Neural progenitor cell (in vitro differentiated cells): ENCODE measurements around the gene DCTN3. TPM values are rescaled to one million over a fixed set of nuclear protein-coding genes. Genes with fewer than 3 reads are reported as not detected.

ENCODE experiments used
- DNase-seq: peaks from one replicate; pipeline ENCODE4 v3.0.0-alpha.2; 2016; ENCODE audit warnings: low spot score
- H2AFZ ChIP-seq: fragments of 200-600 bp; sonication (generic); replicated peaks from 2 replicates; pipeline ENCODE4 v1.6.1; 2016; ENCODE audit warnings: antibody characterized with exemption
- H3F3A ChIP-seq: fragments of 200-600 bp; sonication (generic); 2 replicates; pipeline ENCODE4 v1.6.1; 2016; ENCODE audit warnings: antibody characterized with exemption, low read depth
- H3K27ac ChIP-seq: fragments of 200-600 bp; sonication (generic); 2 replicates; pipeline ENCODE4 v1.5.1; 2016; ENCODE audit warnings: mild to moderate bottlenecking
- H3K27me3 ChIP-seq: fragments of 200-600 bp; sonication (generic); 2 replicates; pipeline ENCODE4 v1.6.1; 2016; ENCODE audit warnings: mild to moderate bottlenecking, moderate library complexity
- H3K36me3 ChIP-seq: fragments of 200-600 bp; sonication (generic); 2 replicates; pipeline ENCODE4 v1.5.1; 2016
- H3K4me1 ChIP-seq: fragments of 200-600 bp; sonication (generic); 2 replicates; pipeline ENCODE4 v1.6.1; 2016; ENCODE audit warnings: mixed run types
- H3K4me2 ChIP-seq: fragments of 200-600 bp; sonication (generic); 2 replicates; pipeline ENCODE4 v1.6.1; 2016
- H3K4me3 ChIP-seq: fragments of 200-600 bp; sonication (generic); 2 replicates; pipeline ENCODE4 v1.5.1; 2016
- H3K79me2 ChIP-seq: fragments of 200-600 bp; sonication (generic); 2 replicates; pipeline ENCODE4 v1.6.1; 2016; ENCODE audit warnings: low read depth
- H3K9ac ChIP-seq: fragments of 200-600 bp; sonication (generic); 2 replicates; pipeline ENCODE4 v1.6.1; 2016
- H3K9me3 ChIP-seq: fragments of 200-600 bp; sonication (generic); 2 replicates; pipeline ENCODE4 v1.5.1; 2016; ENCODE audit warnings: low read depth
- H4K20me1 ChIP-seq: fragments of 200-600 bp; sonication (generic); 2 replicates; pipeline ENCODE4 v1.6.1; 2016; ENCODE audit warnings: low read depth
- H3K27ac Mint-ChIP-seq: 3 replicates; pipeline ENCODE4 v1.8.0; 2021; ENCODE audit warnings: mixed read lengths
- H3K27me3 Mint-ChIP-seq: 2 replicates; pipeline ENCODE4 v1.8.0; 2022; ENCODE audit warnings: low read depth, mild to moderate bottlenecking, inconsistent platforms, moderate library complexity, mixed read lengths; ENCODE audit not compliant: insufficient read depth
- H3K36me3 Mint-ChIP-seq: 3 replicates; pipeline ENCODE4 v1.8.0; 2021; ENCODE audit warnings: mixed read lengths
- H3K4me1 Mint-ChIP-seq: 3 replicates; pipeline ENCODE4 v1.8.0; 2021; ENCODE audit warnings: mixed read lengths
- H3K4me3 Mint-ChIP-seq: 3 replicates; pipeline ENCODE4 v1.8.0; 2021; ENCODE audit warnings: mild to moderate bottlenecking, moderate library complexity, mixed read lengths
- H3K9me3 Mint-ChIP-seq: 3 replicates; pipeline ENCODE4 v1.8.0; 2020; ENCODE audit warnings: mixed read lengths
- EZH2 ChIP-seq: fragments of 200-600 bp; sonication (generic); IDR thresholded peaks from 2 replicates; pipeline ENCODE4 v1.6.1; 2017; ENCODE audit warnings: antibody characterized with exemption, mild to moderate bottlenecking, moderate library complexity
- EZH2phosphoT487 ChIP-seq: fragments of 200-600 bp; sonication (generic); IDR thresholded peaks from 2 replicates; pipeline ENCODE4 v1.6.1; 2017; ENCODE audit warnings: antibody characterized with exemption
- total RNA-seq: library from RNA; depleted of rRNA; stranded (reverse); fragments of >200 nt; gene quantifications from 2 replicates; pipeline ENCODE4 v1.2.3, GENCODE V29; 2015; ENCODE audit warnings: low replicate concordance
- TF ChIP-seq, protein P1 (sequence below): fragments of 200-600 bp; sonication (generic); IDR thresholded peaks from 2 replicates; pipeline ENCODE4 v1.5.1; 2017; ENCODE audit warnings: antibody characterized with exemption, mild to moderate bottlenecking

Gene DCTN3
- total RNA-seq, 1 donor from 2014 or later: 45.6 TPM

DNA sequence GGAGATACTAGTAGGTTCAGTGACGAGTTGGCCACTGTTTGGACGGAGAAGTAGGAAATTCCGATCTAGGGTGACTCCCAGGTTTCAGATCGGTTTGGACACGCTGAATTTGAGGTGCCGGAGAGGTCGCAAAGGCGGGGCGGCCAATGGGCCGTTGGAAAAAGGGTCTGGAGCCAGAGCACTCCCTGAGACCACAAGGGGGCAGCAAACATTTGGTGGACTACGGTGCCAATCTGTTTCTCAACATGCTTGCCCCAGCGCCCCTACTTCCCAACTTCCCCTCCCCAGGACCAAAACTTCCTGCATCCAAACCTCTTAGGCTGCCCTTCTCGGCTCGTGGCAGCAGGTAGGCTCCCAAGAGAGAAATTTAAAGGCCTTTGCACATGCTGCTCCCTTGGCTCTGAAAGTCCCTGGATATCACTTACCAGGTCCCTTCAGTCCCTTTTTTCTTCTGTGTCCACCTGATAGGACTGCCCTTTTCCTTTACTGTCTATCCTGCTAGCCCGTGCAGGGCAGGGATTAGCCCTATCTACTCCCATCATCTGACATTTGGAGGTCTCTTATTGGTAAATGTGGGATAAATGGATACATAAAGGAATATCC is 7.4 kb downstream of the DCTN3 start:
- Histone ChIP-seq H3K4me3 (peak overlapping the region; percentile 66), H3K9ac (no peak overlapping the region), H3K27me3 (no peaks in the 10 kb centered on the region), H3K27ac (no peak overlapping the region), H2AFZ (no peak overlapping the region), H3K4me2 (peak overlapping the region; percentile 86), H3F3A (peaks cover 14% of the 10 kb centered on the region), H3K9me3 (no peaks in the 10 kb centered on the region), H4K20me1 (no peaks in the 10 kb centered on the region), H3K4me1 (peaks cover 8% of the 10 kb centered on the region), H3K36me3 (no peaks in the 10 kb centered on the region), H3K79me2 (peaks cover 13% of the 10 kb centered on the region)
- TF ChIP-seq EZH2 (no peak), EZH2phosphoT487 (no peak)
- TF ChIP-seq, protein P1, sequence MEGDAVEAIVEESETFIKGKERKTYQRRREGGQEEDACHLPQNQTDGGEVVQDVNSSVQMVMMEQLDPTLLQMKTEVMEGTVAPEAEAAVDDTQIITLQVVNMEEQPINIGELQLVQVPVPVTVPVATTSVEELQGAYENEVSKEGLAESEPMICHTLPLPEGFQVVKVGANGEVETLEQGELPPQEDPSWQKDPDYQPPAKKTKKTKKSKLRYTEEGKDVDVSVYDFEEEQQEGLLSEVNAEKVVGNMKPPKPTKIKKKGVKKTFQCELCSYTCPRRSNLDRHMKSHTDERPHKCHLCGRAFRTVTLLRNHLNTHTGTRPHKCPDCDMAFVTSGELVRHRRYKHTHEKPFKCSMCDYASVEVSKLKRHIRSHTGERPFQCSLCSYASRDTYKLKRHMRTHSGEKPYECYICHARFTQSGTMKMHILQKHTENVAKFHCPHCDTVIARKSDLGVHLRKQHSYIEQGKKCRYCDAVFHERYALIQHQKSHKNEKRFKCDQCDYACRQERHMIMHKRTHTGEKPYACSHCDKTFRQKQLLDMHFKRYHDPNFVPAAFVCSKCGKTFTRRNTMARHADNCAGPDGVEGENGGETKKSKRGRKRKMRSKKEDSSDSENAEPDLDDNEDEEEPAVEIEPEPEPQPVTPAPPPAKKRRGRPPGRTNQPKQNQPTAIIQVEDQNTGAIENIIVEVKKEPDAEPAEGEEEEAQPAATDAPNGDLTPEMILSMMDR: peak; percentile 89
- Mint-ChIP-seq H3K9me3 (no peaks in the 10 kb centered on the region), H3K27ac (peak overlapping the region; percentile 86), H3K27me3 (peaks cover 14% of the 10 kb centered on the region), H3K4me3 (peak overlapping the region; percentile 90), H3K36me3 (peaks cover 7% of the 10 kb centered on the region), H3K4me1 (peaks cover 24% of the 10 kb centered on the region)
- DNase-seq: peak; percentile 94

DNA sequence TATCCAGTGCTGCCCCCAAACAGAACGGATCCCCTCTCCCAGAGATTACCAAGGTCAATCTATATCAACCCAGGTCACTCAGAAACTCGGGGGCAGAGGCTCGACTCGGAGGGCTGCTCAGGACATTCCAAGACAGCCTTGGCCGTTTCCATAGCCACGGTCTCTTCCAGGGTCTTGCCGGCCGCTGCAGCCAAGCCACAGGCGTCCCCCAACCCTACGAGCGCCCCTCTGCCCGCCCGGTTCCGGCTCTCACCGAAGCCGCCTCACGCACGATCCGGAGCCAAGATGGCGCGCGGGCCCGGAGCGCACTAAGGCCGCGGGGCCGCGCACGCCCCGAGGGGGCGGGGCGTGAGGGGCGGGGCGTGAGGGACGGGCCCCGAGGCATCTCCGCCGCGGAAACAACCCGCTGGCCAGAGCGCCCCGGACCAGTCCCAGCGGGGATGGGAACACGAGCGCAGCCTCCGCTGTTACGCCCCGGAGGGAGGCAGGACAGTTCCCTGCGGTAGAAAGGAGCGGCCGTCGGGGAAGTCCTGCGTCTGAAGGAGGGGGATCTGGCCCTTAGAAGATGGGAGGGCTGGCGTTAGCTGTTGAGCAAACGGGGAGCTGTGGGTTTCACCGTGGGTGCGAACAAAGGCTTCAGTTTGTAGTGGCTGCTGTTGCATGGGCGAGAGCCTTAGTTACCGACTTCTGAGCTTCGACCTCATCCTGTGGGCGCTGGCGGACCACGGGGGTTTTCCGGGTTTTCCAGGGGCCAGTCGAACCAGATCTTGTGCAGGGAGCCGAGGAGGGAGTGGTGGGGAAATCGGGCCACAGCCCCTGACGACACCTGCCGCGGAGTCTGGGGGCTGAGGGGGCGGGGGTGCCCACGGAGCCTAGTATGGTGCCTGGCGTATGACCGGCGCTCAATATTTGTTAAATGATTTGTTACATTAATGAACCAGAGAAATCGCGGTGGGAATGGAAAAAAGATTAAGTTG is 8.2 kb downstream of the DCTN3 start, which contains the start of gene RPP25L:
Gene RPP25L, minus strand, starts transcription at position 287 of the 977 bp plus-strand sequence. CDS start 801 bp downstream, outside the sequence.
- H3K4me1 ChIP-seq: peaks cover 8% of the 10 kb centered on the region
- H3K36me3 ChIP-seq: no peaks in the 10 kb centered on the region
- peak; percentile 95 for DNase-seq
- H3K4me3 ChIP-seq: peak within 1 kb of the TSS; percentile 66
- Mint-ChIP-seq H3K27me3 (peaks cover 14% of the 10 kb centered on the region), H3K36me3 (peaks cover 7% of the 10 kb centered on the region), H3K9me3 (no peaks in the 10 kb centered on the region), H3K4me1 (peaks cover 24% of the 10 kb centered on the region), H3K4me3 (peak within 1 kb of the TSS; percentile 90), H3K27ac (peak within 1 kb of the TSS; percentile 96)
- H3K79me2 ChIP-seq: peaks cover 13% of the 10 kb centered on the region
- peak within 1 kb of the TSS; percentile 46 for H3K9ac ChIP-seq
- no peaks in the 10 kb centered on the region for H3K9me3 ChIP-seq
- peak within 1 kb of the TSS; percentile 86 for H3K4me2 ChIP-seq
- H3F3A ChIP-seq: peaks cover 14% of the 10 kb centered on the region
- H3K27me3 ChIP-seq: no peaks in the 10 kb centered on the region
- H4K20me1 ChIP-seq: no peaks in the 10 kb centered on the region
- TF ChIP-seq, protein P1: no peak
- peak; percentile 36 for TF ChIP-seq EZH2
- peak within 1 kb of the TSS; percentile 61 for H2AFZ ChIP-seq
- no peak within 1 kb of the TSS for H3K27ac ChIP-seq

DNA sequence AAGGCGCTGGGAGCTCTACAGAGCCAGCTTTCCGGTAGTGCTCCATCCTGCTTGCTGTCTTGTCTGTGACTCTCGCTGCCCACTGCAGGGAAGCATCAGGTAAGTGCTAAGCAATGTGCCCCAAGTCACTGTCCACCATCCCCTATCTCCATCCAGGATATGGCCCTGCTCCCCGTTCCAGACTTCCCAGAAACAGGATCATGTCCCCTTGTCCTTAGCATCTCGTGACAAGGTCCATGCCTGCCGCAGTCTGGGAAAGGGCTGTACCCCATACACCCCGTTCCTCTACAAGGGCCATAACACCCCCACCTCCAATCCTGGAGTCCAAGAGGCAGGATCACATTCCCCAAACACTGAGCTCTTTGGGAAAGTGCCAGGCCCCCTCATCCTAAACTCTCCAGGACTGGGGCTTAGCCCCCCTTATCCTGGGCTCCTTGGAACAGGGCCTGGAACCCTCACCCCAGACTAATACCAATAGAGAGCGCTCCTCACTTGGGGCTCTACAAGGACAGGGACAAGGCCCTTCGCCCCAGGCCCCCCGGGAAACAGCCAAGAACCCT is 9.0 kb downstream of the DCTN3 start:
- Histone ChIP-seq H3K9ac (peak overlapping the region; percentile 46), H3K36me3 (no peaks in the 10 kb centered on the region), H3K27me3 (peaks cover 2% of the 10 kb centered on the region), H3K4me3 (peak overlapping the region; percentile 66), H3K27ac (no peak overlapping the region), H3F3A (peaks cover 14% of the 10 kb centered on the region), H2AFZ (peak overlapping the region; percentile 61), H3K4me2 (peak overlapping the region; percentile 86), H4K20me1 (no peaks in the 10 kb centered on the region), H3K9me3 (no peaks in the 10 kb centered on the region), H3K4me1 (peaks cover 8% of the 10 kb centered on the region), H3K79me2 (peaks cover 13% of the 10 kb centered on the region)
- H3K27ac Mint-ChIP-seq: peak overlapping the region; percentile 96
- no peak for DNase-seq
- peaks cover 2% of the 10 kb centered on the region for H3K36me3 Mint-ChIP-seq
- H3K9me3 Mint-ChIP-seq: no peaks in the 10 kb centered on the region
- peaks cover 14% of the 10 kb centered on the region for H3K27me3 Mint-ChIP-seq
- H3K4me1 Mint-ChIP-seq: peaks cover 24% of the 10 kb centered on the region
- TF ChIP-seq, protein P1: no peak
- no peak for TF ChIP-seq EZH2phosphoT487
- no peak for TF ChIP-seq EZH2
- H3K4me3 Mint-ChIP-seq: peak overlapping the region; percentile 90
